Memory B cell (primary cell): ENCODE results near the gene GUCY1A1.

Source experiments
- ATAC-seq: fragments of 150-1000 bp; cut with Tn5 transposase; 2 replicates; pipeline ENCODE4 v1.10.0; 2021; ENCODE audit warnings: low read depth, mild to moderate bottlenecking, moderate library complexity
- DNase-seq, 2 donors: peaks; one replicate each; pipeline ENCODE4 v3.0.0; 2022; ENCODE audit warnings: low spot score in 2 of 2
- H3K27ac Mint-ChIP-seq: one replicate; pipeline ENCODE4 v1.8.0; 2022; ENCODE audit warnings: mild to moderate bottlenecking, moderate library complexity, mixed read lengths
- H3K27me3 Mint-ChIP-seq: one replicate; pipeline ENCODE4 v1.8.0; 2022; ENCODE audit warnings: mixed read lengths
- H3K36me3 Mint-ChIP-seq: one replicate; pipeline ENCODE4 v1.8.0; 2022; ENCODE audit warnings: mild to moderate bottlenecking, mixed read lengths
- H3K4me1 Mint-ChIP-seq: one replicate; pipeline ENCODE4 v1.8.0; 2022; ENCODE audit warnings: mixed read lengths
- H3K4me3 Mint-ChIP-seq: one replicate; pipeline ENCODE4 v1.8.0; 2022; ENCODE audit warnings: mild to moderate bottlenecking, moderate library complexity, mixed read lengths
- H3K9me3 Mint-ChIP-seq: one replicate; pipeline ENCODE4 v1.8.0; 2022; ENCODE audit warnings: mixed read lengths

Gene GUCY1A1

DNA sequence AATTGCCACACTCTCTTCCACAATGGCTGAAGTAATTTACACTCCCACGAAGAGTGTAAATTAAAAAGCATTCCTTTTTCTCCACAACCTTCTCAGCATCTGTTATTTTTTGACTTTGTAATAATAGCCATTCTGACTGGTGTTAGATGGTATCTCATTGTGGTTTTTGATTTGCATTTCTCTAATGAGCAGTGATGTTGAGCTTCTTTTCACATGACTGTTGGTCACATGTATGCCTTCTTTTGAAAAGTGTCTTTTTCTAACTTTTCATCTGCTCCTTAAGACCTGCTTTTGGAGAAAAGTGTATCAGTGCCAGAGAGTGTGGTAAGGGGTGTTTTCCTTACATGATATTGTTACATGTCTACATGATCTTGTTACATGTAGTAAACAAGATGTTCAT is 25.7 kb downstream of the GUCY1A1 start:
- DNase-seq (no peak), ATAC-seq (no peak)
- peaks cover 1% of the 10 kb centered on the region for H3K9me3 Mint-ChIP-seq
- no peak overlapping the region for H3K4me3 Mint-ChIP-seq
- no peak overlapping the region for H3K27ac Mint-ChIP-seq
- H3K27me3 Mint-ChIP-seq = no peaks in the 10 kb centered on the region
- H3K36me3 Mint-ChIP-seq = no peaks in the 10 kb centered on the region
- H3K4me1 Mint-ChIP-seq = no peaks in the 10 kb centered on the region

DNA sequence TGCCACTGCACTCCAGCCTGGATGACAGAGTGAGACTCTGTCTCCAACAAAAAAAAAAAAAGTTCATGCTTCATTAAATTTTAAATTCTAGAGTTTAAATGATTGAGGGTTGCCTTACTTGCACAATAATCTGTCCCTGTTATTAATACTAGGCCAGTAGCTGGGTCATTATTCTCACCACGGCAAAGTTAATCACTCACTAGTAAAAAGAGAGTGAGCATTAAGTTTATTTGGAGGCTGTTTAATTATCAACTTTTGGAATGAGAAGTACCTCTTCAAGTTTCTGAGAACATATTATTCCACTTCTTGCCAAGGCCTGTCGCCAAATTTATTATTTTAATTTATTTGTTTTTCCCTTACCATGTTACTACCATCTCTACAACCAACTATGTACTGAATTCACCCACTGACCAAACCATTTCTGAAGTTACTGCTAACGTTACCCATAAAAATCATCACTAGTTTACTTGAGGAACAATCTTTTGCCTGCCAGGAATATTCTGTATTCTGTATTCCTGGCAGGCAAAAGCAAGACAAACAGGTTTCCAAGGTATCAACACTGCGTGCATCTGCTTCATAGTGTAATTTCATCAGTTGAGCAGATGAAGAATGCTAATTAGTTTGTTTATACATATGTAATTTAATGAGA is 26.5 kb downstream of the GUCY1A1 start:
- no peak for ATAC-seq
- no peak overlapping the region for H3K27ac Mint-ChIP-seq
- no peaks in the 10 kb centered on the region for H3K36me3 Mint-ChIP-seq
- H3K27me3 Mint-ChIP-seq = no peaks in the 10 kb centered on the region
- no peak overlapping the region for H3K4me3 Mint-ChIP-seq
- no peaks in the 10 kb centered on the region for H3K4me1 Mint-ChIP-seq
- peaks cover 1% of the 10 kb centered on the region for H3K9me3 Mint-ChIP-seq
- DNase-seq = no peak

DNA sequence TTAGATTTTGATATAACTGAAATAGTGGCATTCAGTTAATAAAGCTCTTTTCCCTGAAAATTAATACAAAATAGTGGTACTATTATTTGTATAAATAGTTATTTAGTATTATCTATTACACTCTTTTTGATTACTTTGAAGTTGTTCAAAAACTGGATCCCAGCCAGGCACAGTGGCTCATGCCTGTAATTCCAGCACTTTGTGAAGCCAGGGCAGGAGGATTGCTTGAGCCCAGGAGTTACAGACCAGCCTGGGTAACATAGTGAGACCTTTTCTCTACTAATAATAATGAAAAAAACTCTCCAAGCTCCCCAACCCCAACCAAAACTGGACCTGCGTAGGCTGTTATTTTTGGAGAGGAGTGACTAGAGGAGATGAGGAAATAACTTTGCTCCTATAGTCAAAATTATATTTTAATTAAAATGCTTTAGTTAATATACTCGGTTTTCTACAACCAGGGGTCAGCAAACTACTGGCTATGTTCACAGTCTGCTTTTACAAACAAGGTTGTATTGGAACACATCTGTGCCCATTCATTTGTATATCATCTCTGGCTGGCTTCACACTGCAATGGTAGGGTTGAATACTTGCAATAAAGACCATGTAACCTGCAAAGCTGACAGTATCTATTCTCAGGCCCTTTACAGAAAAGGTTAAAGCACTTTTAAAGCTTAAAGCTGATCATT is 27.6 kb downstream of the GUCY1A1 start:
- Mint-ChIP-seq H3K4me1 (no peaks in the 10 kb centered on the region), H3K36me3 (no peaks in the 10 kb centered on the region), H3K9me3 (peaks cover 3% of the 10 kb centered on the region), H3K27me3 (no peaks in the 10 kb centered on the region), H3K27ac (no peak overlapping the region), H3K4me3 (no peak overlapping the region)
- DNase-seq (no peak), ATAC-seq (no peak)

DNA sequence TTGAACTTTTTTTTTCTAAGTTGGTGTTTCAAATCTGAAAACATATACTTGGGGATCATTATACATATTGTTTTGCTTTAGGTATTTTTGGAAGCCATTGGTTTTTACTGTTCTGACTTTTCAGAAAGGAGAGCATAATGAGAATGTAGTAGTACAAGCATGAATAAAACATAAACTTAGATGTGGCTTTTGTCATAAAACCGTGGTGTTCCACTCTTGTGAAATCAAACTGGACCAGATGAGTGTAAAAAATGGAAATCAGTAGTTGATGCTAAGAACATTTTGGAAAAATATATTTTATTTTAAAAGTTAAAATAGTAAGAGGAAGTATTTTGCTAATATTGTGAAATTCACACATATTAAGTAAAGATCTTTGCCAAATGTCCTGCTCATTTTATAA is 29.6 kb downstream of the GUCY1A1 start:
- Mint-ChIP-seq H3K27me3 (no peaks in the 10 kb centered on the region), H3K4me1 (no peaks in the 10 kb centered on the region), H3K27ac (no peak overlapping the region), H3K9me3 (peaks cover 2% of the 10 kb centered on the region), H3K4me3 (no peak overlapping the region), H3K36me3 (no peaks in the 10 kb centered on the region)
- DNase-seq (no peak), ATAC-seq (no peak)

DNA sequence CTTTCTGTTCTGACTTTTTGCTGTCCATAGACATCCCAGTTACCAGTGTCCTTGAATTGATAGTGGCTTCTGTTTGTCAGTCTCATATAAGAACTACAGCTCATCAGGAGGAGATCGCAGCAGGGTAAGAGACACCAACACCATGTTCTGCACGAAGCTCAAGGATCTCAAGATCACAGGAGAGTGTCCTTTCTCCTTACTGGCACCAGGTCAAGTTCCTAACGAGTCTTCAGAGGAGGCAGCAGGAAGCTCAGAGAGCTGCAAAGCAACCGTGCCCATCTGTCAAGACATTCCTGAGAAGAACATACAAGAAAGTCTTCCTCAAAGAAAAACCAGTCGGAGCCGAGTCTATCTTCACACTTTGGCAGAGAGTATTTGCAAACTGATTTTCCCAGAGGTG is 30.1 kb downstream of the GUCY1A1 start:
- ATAC-seq (no peak), DNase-seq (no peak)
- Mint-ChIP-seq H3K4me3 (no peak overlapping the region), H3K27me3 (no peaks in the 10 kb centered on the region), H3K36me3 (no peaks in the 10 kb centered on the region), H3K27ac (no peak overlapping the region), H3K4me1 (no peaks in the 10 kb centered on the region), H3K9me3 (peaks cover 2% of the 10 kb centered on the region)

DNA sequence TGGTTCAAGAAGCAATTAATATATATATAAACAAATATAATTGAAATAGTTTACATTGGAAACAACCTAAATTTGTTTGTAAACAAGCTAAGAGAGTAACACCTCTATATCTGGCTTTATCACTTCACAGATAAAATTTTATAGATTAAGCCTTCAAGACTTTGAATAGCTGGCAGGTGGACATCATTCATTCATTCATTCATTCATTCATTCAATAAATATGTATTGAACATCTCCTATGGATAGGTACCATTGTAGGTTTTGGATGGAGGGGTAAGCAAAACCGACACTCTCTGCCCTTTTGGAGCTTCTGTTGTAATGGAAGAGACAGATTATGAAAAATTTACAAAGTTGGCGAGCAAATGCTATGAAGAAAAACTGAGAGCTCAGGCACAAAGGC is 35.2 kb downstream of the GUCY1A1 start:
- no peaks in the 10 kb centered on the region for H3K36me3 Mint-ChIP-seq
- no peak overlapping the region for H3K4me3 Mint-ChIP-seq
- H3K4me1 Mint-ChIP-seq = no peaks in the 10 kb centered on the region
- H3K27ac Mint-ChIP-seq = no peak overlapping the region
- peaks cover 2% of the 10 kb centered on the region for H3K9me3 Mint-ChIP-seq
- no peak for ATAC-seq
- DNase-seq = no peak
- H3K27me3 Mint-ChIP-seq = no peaks in the 10 kb centered on the region

DNA sequence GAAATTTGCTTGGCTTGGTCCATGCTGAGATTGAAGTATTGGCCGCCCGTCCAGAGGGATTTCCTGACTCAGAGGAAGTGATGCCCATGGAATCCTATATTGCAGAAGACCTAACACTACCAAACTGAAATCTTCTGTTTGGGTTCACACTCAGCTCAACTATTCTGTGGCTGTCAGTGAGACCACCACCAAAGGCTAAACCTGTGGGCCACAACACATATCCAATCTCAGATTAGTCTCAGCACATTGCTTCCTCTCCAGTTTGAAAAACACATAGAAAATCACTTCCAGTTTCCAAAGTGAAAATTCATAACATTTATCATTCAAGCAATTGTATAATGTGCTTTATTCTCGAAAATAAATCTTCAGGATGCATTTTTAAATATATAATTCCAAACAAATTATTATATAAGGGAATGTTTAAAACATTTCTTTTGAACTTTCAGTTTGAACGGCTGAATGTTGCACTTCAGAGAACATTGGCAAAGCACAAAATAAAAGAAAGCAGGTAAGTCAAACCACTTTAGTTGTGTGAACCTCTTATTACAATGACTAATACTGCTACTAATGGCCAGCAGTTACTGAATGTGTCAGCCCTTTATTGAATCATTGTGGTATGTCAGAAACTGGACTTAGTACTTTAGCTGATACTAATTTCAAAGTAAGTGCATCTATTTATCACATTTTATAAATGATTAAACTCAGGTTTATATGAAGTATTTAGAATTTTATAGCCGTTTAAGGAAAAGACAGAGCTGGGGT is 37.0 kb downstream of the GUCY1A1 start:
- Mint-ChIP-seq H3K27me3 (no peaks in the 10 kb centered on the region), H3K27ac (no peak overlapping the region), H3K36me3 (no peaks in the 10 kb centered on the region), H3K4me3 (no peak overlapping the region), H3K4me1 (no peaks in the 10 kb centered on the region), H3K9me3 (peaks cover under 1% of the 10 kb centered on the region)
- DNase-seq (no peak), ATAC-seq (no peak)

DNA sequence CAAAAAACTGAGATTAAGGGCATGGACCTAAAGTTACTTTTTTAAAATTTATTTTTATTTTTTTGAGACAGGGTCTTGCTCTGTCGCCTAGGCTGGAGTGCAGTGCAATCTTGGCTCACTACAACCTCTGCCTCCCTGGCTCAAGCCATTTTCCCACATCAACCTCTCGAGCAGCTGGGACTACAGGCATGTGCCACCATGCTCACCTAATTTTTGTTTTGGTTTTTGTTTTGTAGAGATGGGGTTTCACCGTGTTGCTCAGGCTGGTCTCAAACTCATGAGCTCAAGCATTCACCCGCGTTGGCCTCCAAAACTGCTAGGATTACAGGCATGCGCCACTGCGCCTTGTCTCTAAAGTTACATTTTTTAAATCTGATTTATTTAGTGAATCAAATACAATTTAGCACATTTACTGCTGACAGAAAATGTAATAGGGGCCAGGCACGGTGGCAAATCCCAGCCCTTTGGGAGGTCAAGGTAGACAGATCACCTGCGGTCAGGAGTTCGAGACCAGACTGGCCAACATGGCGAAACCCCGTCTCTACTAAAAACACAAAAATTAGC is 38.3 kb downstream of the GUCY1A1 start:
- DNase-seq (no peak), ATAC-seq (no peak)

DNA sequence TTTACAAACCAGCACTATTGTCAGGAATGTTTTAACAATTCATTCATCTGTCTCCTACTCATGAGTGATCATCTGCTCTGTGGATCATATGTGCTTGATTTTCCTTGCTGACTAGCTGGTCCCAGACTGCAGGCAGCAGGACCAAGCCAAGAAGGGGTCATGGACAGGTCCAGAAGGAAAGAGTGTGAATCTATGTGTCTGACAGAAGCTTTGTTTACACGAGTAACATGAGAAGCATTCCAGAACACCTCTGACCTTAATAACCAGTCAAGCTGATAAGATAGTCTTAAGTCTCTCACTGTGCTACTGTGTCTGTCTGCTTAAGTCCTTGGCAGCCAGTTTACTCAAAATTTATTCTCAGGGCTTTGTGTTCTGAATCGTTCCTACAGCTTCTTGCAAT is 39.0 kb downstream of the GUCY1A1 start:
- Mint-ChIP-seq H3K4me3 (no peak overlapping the region), H3K27ac (no peak overlapping the region), H3K36me3 (no peaks in the 10 kb centered on the region), H3K4me1 (no peaks in the 10 kb centered on the region), H3K27me3 (no peaks in the 10 kb centered on the region), H3K9me3 (no peaks in the 10 kb centered on the region)
- DNase-seq (no peak), ATAC-seq (no peak)

More for the DNA sequence above, 38.3 kb downstream of the GUCY1A1 start:
- Mint-ChIP-seq H3K4me3 (no peak overlapping the region), H3K9me3 (no peaks in the 10 kb centered on the region), H3K27ac (no peak overlapping the region), H3K27me3 (no peaks in the 10 kb centered on the region), H3K4me1 (no peaks in the 10 kb centered on the region), H3K36me3 (no peaks in the 10 kb centered on the region)

DNA sequence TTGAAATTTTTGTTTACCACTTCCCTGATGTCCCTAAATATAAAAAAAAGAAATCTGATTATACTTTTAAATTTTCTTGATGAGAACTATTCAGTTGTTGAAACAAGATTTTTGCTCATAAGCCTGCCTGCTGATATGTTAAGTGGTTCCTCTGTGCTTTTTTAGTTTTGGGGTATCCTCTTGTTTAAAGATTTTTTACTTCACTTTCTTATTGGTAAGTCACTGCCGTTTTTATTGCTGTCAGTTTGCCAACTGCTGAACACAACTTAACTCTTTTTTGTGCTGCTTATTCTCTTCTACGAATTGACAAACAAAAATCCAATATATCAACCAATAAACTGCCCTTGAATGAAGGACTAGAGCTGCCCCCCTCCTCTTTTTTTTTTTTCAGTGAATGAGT is 39.5 kb downstream of the GUCY1A1 start:
- no peak for DNase-seq

DNA sequence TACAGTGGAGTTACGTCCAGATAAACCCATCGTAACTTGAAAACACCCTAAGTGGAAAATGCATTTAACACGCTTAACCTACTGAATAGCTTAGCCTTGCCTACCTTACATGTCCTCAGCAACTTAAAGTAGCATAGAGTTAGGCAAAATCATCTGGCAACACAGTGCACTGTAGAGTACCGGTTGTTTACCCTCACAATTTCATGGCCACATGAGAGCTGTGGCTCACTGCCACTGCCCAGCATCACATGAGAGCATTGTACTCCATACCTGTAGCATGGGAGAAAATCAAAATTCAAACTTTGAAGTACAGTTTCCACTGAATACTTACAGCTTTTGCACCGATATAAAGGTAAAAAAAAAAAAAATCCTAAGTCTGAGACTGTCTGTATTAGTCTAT is 40.6 kb downstream of the GUCY1A1 start:
- ATAC-seq (no peak), DNase-seq (no peak)
- Mint-ChIP-seq H3K27me3 (no peaks in the 10 kb centered on the region), H3K4me1 (no peaks in the 10 kb centered on the region), H3K27ac (no peak overlapping the region), H3K9me3 (no peaks in the 10 kb centered on the region), H3K4me3 (no peak overlapping the region), H3K36me3 (no peaks in the 10 kb centered on the region)

More for the DNA sequence above, 39.5 kb downstream of the GUCY1A1 start:
- Mint-ChIP-seq H3K9me3 (no peaks in the 10 kb centered on the region), H3K4me3 (no peak overlapping the region), H3K27ac (no peak overlapping the region), H3K36me3 (no peaks in the 10 kb centered on the region), H3K4me1 (no peaks in the 10 kb centered on the region), H3K27me3 (no peaks in the 10 kb centered on the region)
- ATAC-seq = no peak

DNA sequence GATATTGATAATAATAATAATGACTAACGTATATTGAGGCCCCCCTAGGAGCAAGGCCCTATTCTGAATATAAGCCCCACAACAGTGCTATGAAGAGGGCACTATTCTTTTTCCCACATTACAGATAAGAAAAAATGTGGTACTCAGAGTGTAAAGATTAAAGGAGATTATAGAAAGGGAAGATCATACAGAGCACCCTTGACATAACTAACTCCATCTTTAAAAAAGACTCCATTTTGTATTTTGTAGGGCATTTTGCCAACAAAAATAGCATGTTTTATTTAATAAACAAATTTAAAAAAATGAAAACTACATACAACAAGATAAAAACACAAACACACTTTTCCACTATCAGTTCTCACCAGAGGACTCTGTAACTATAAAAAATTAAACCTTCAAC is 42.1 kb downstream of the GUCY1A1 start:
- ATAC-seq (no peak), DNase-seq (no peak)
- no peaks in the 10 kb centered on the region for H3K9me3 Mint-ChIP-seq
- H3K4me3 Mint-ChIP-seq = no peak overlapping the region
- H3K27me3 Mint-ChIP-seq = no peaks in the 10 kb centered on the region
- H3K4me1 Mint-ChIP-seq = no peaks in the 10 kb centered on the region
- no peak overlapping the region for H3K27ac Mint-ChIP-seq
- no peaks in the 10 kb centered on the region for H3K36me3 Mint-ChIP-seq

DNA sequence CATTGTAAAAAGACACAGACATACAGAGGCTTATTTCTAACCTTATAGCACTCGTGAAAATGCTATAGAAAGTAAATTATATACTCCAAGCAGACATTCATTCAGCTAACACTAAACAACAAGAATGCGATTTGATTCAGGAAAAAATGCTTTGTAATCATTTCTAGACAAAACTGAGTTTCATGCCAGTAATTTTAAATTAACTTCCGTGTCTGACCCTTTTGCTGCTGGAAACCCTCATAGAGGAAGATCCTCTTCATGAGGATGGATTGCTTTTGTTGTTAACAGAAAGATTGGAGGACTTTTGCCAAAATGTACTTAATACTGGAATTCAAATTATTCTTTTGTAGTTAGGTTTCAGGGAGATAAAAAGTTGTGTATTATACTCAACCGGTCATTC is 43.3 kb downstream of the GUCY1A1 start:
- Mint-ChIP-seq H3K27ac (no peak overlapping the region), H3K4me3 (no peak overlapping the region), H3K36me3 (no peaks in the 10 kb centered on the region), H3K4me1 (no peaks in the 10 kb centered on the region), H3K27me3 (no peaks in the 10 kb centered on the region), H3K9me3 (no peaks in the 10 kb centered on the region)
- ATAC-seq (no peak), DNase-seq (no peak)

DNA sequence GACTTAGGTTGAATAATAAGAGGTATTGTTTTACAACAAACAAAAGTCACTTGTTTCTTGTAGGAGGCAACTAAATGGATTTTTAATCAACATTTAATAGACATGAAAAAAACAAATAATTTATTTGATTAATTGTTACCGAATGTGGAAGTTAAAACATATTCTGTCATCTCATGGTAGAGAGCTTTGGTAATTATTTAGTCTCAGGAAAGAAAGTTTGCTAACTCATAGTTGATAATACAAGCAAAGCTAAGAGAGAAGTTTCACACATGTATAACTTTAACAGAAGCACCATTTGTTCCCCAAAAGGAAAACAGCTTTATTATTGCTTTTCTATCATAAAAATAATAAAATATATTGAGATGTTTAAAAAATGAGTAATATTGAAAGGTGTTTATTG is 44.9 kb downstream of the GUCY1A1 start:
- no peaks in the 10 kb centered on the region for H3K36me3 Mint-ChIP-seq
- H3K27me3 Mint-ChIP-seq = no peaks in the 10 kb centered on the region
- no peak overlapping the region for H3K4me3 Mint-ChIP-seq
- DNase-seq (no peak), ATAC-seq (no peak)
- peaks cover 2% of the 10 kb centered on the region for H3K9me3 Mint-ChIP-seq
- no peaks in the 10 kb centered on the region for H3K4me1 Mint-ChIP-seq
- H3K27ac Mint-ChIP-seq = no peak overlapping the region
